B cell (primary cell): Measurements from ENCODE around the gene VRTN. TPM values are rescaled to one million over a fixed set of nuclear protein-coding genes. Genes with fewer than 3 reads are reported as not detected.
"Not testable (repeated sequence)": the region's sequence is repeated elsewhere in the genome, so short reads cannot be mapped to it uniquely, and the experiment has no call there.

Experiments
- ATAC-seq: fragments of 200-7000 bp; cut with Tn5 transposase; one replicate; pipeline ENCODE4 v1.10.0; 2021; ENCODE audit warnings: low read depth, mild to moderate bottlenecking, moderate number of reproducible peaks, moderate library complexity
- CTCF ChIA-PET: fragments of 350-600 bp; sonication (Branson Sonifier 250); formaldehyde crosslinking; loops from one replicate; lab custom pipeline; 2021; ENCODE audit warnings: antibody characterized with exemption, inconsistent platforms; lab: Charles Lee
- POLR2A ChIA-PET: fragments of 350-600 bp; sonication (Branson Sonifier 250); formaldehyde crosslinking; loops from one replicate; lab custom pipeline; 2021; ENCODE audit warnings: antibody characterized with exemption; lab: Charles Lee
- DNase-seq: peaks from one replicate; pipeline ENCODE4 v3.0.0; 2013
- H2AFZ ChIP-seq: 2 replicates; pipeline ENCODE4 v1.6.1; 2012; ENCODE audit warnings: mild to moderate bottlenecking, low read depth, low read length; ENCODE audit not compliant: insufficient read depth, poor library complexity, severe bottlenecking
- H3K27ac ChIP-seq, 2 donors: 1 replicate in 1 of 2; 2 replicates in 1 of 2; pipeline ENCODE4 v1.5.1; 2012 to 2013; ENCODE audit warnings: low read length in 2 of 2, mild to moderate bottlenecking in 2 of 2, moderate library complexity in 1 of 2
- H3K27me3 ChIP-seq, 4 experiments: fragments of 200-600 bp in 1 of 4; sonication (generic) in 1 of 4; replicated peaks in 1 of 4; 1 replicate in 2 of 4; 2 replicates in 2 of 4; pipeline versions ENCODE4 v1.6.1 to v1.7.0; 2013 to 2016; ENCODE audit warnings: low read length in 3 of 4, mild to moderate bottlenecking in 2 of 4, mixed read lengths in 1 of 4, moderate library complexity in 1 of 4; ENCODE audit not compliant: insufficient read depth in 4 of 4, control insufficient read depth in 3 of 4; ENCODE audit errors: control extremely low read depth in 1 of 4
- H3K36me3 ChIP-seq, 2 experiments: replicated peaks in 1 of 2; 1 replicate in 1 of 2; 2 replicates in 1 of 2; pipeline versions ENCODE4 v1.6.1 to v1.7.1; 2013; ENCODE audit warnings: low read length in 1 of 2; ENCODE audit not compliant: insufficient read depth in 2 of 2, control insufficient read depth in 1 of 2; ENCODE audit errors: control extremely low read depth in 1 of 2, extremely low read depth in 1 of 2
- H3K4me1 ChIP-seq, 2 donors: fragments of 200-600 bp in 1 of 2; sonication (generic) in 1 of 2; 1 replicate in 1 of 2; 2 replicates in 1 of 2; pipeline versions ENCODE4 v1.5.1 to v1.6.1; 2013 to 2017; ENCODE audit warnings: low read length in 2 of 2; ENCODE audit not compliant: control insufficient read depth in 2 of 2, insufficient read depth in 2 of 2
- H3K4me2 ChIP-seq: replicated peaks from 2 replicates; pipeline ENCODE3; 2012; ENCODE audit warnings: mild to moderate bottlenecking, low read depth, low read length; ENCODE audit not compliant: poor library complexity, severe bottlenecking
- H3K4me3 ChIP-seq, 5 experiments: fragments of 200-600 bp in 1 of 5; sonication (generic) in 1 of 5; 1 replicate in 3 of 5; 2 replicates in 2 of 5; pipeline versions ENCODE4 v1.5.1 to v1.7.0; 2011 to 2016; ENCODE audit warnings: low read length in 4 of 5, mild to moderate bottlenecking in 4 of 5, low read depth in 2 of 5, control low read depth in 1 of 5, moderate library complexity in 1 of 5; ENCODE audit not compliant: insufficient read depth in 1 of 5; ENCODE audit errors: control extremely low read depth in 1 of 5, extremely low read depth in 1 of 5
- H3K79me2 ChIP-seq: fragments of 200-600 bp; sonication (generic); one replicate; pipeline ENCODE4 v1.6.0; 2016; ENCODE audit warnings: low read length; ENCODE audit not compliant: control insufficient read depth, insufficient read depth
- H3K9ac ChIP-seq: fragments of 200-600 bp; sonication (generic); 2 replicates; pipeline ENCODE4 v1.6.1; 2017; ENCODE audit warnings: mild to moderate bottlenecking, low read length, moderate library complexity
- H3K9me3 ChIP-seq, 3 donors: one replicate each; pipeline versions ENCODE4 v1.6.1 to v1.7.1; 2013; ENCODE audit warnings: low read length in 2 of 3; ENCODE audit not compliant: control insufficient read depth in 2 of 3, insufficient read depth in 1 of 3; ENCODE audit errors: control extremely low read depth in 1 of 3
- H4K20me1 ChIP-seq: 2 replicates; pipeline ENCODE4 v1.6.0; 2012; ENCODE audit warnings: mild to moderate bottlenecking, low read length; ENCODE audit not compliant: insufficient read depth, control insufficient read depth, poor library complexity, severe bottlenecking
- H3K27ac Mint-ChIP-seq: one replicate; pipeline ENCODE4 v1.8.0; 2021; ENCODE audit warnings: mixed read lengths
- H3K27me3 Mint-ChIP-seq: one replicate; pipeline ENCODE4 v1.8.0; 2021; ENCODE audit warnings: mixed read lengths
- H3K4me1 Mint-ChIP-seq: one replicate; pipeline ENCODE4 v1.8.0; 2021; ENCODE audit warnings: mixed read lengths
- H3K4me3 Mint-ChIP-seq: one replicate; pipeline ENCODE4 v1.8.0; 2021; ENCODE audit warnings: mixed read lengths
- H3K9me3 Mint-ChIP-seq: one replicate; pipeline ENCODE4 v1.8.0; 2022; ENCODE audit warnings: mixed read lengths; ENCODE audit not compliant: insufficient read depth
- EZH2 ChIP-seq: IDR thresholded peaks from 2 replicates; pipeline ENCODE4 v1.6.1; 2012; ENCODE audit warnings: borderline replicate concordance, low read depth, mild to moderate bottlenecking, moderate library complexity, low read length; ENCODE audit not compliant: insufficient read depth, poor library complexity, severe bottlenecking
- WGBS: methylation state at CpG from one replicate; pipeline ENCODE4 v1.1.5; 2013; ENCODE audit warnings: missing lambda C conversion rate; ENCODE audit not compliant: insufficient coverage; 5-methylcytosine and 5-hydroxymethylcytosine counted together
- intact Hi-C: fragments of 100-400 bp; cut with micrococcal nuclease; formaldehyde crosslinking; loops from one replicate; pipeline ENCODE4 v1.10.0; 2022
- polyA plus RNA-seq: library from polyadenylated mRNA; depleted of rRNA; stranded (reverse); fragments of >200 nt; gene quantifications from 2 replicates; pipeline ENCODE4 v1.2.3, GENCODE V29; 2012
- total RNA-seq, 2 donors: library from RNA; stranded (reverse); fragments of 120-200 nt in 1 of 2; gene quantifications; 1 replicate in 1 of 2; 2 replicates in 1 of 2; pipeline versions ENCODE4 v1.2.3 to v1.2.4, GENCODE V29; 2013 to 2022
- TF ChIP-seq, protein P1 (sequence below): fragments of 200-600 bp; IDR thresholded peaks from one replicate; pipeline ENCODE4 v1.8.0; 2022; ENCODE audit warnings: antibody characterized with exemption, mild to moderate bottlenecking

Gene VRTN
- total and polyA plus RNA-seq, 2 donors (not counting 1 experiment from before 2014, with no cell fraction given) = not detected

GRCh38 chr14:74380845-74381244 is 32.6 kb downstream of the VRTN start:
- H3K27ac ChIP-seq = no peak overlapping the region
- no peaks in the 10 kb centered on the region for H3K36me3 ChIP-seq
- Mint-ChIP-seq H3K4me3 (no peak overlapping the region), H3K9me3 (no peaks in the 10 kb centered on the region), H3K4me1 (no peaks in the 10 kb centered on the region), H3K27ac (no peak overlapping the region), H3K27me3 (peaks cover 6% of the 10 kb centered on the region)
- H3K79me2 ChIP-seq = no peaks in the 10 kb centered on the region
- H3K4me1 ChIP-seq = no peaks in the 10 kb centered on the region
- H4K20me1 ChIP-seq = no peaks in the 10 kb centered on the region
- WGBS = 96% methylated on average over 6 of the region's 13 CpGs
- CTCF ChIA-PET = no interaction called here
- intact Hi-C loops = no loop called here
- H3K4me3 ChIP-seq = no peak overlapping the region
- ATAC-seq (no peak), DNase-seq (no peak)
- H3K9ac ChIP-seq = no peak overlapping the region
- TF ChIP-seq, protein P1, sequence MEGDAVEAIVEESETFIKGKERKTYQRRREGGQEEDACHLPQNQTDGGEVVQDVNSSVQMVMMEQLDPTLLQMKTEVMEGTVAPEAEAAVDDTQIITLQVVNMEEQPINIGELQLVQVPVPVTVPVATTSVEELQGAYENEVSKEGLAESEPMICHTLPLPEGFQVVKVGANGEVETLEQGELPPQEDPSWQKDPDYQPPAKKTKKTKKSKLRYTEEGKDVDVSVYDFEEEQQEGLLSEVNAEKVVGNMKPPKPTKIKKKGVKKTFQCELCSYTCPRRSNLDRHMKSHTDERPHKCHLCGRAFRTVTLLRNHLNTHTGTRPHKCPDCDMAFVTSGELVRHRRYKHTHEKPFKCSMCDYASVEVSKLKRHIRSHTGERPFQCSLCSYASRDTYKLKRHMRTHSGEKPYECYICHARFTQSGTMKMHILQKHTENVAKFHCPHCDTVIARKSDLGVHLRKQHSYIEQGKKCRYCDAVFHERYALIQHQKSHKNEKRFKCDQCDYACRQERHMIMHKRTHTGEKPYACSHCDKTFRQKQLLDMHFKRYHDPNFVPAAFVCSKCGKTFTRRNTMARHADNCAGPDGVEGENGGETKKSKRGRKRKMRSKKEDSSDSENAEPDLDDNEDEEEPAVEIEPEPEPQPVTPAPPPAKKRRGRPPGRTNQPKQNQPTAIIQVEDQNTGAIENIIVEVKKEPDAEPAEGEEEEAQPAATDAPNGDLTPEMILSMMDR = no peak
- TF ChIP-seq EZH2 = no peak
- H2AFZ ChIP-seq = no peak overlapping the region
- H3K4me2 ChIP-seq = no peak overlapping the region
- H3K9me3 ChIP-seq = no peaks in the 10 kb centered on the region
- POLR2A ChIA-PET = no interaction called here
- H3K27me3 ChIP-seq = no peaks in the 10 kb centered on the region

GRCh38 chr14:74381571-74381970 is 33.3 kb downstream of the VRTN start:
- H3K4me3 Mint-ChIP-seq, H3K27ac ChIP-seq, H3K4me1 ChIP-seq, POLR2A ChIA-PET, DNase-seq, H3K4me3 ChIP-seq, H3K9me3 ChIP-seq, H3K9ac ChIP-seq, H3K4me1 Mint-ChIP-seq, H3K27ac Mint-ChIP-seq, H3K36me3 ChIP-seq, ATAC-seq, H3K4me2 ChIP-seq, H3K27me3 ChIP-seq, H3K9me3 Mint-ChIP-seq, H3K27me3 Mint-ChIP-seq, H2AFZ ChIP-seq, H4K20me1 ChIP-seq, H3K79me2 ChIP-seq, intact Hi-C loops: not testable (repeated sequence)
- CTCF ChIA-PET = interaction anchor here (0.7 kb wide), 1 partner anchor 83 kb away, joined by 3 read pairs; no protein-coding TSS in a partner anchor
- WGBS = 95% methylated on average over 4 of the region's 10 CpGs
